Measurements from ENCODE around the gene PHF2.
A peak's percentile ranks its signal among the peaks of the same experiment; 100 is the strongest.

The PHF2 gene

GRCh38 chr9:93558503-93558902 is 17.9 kb upstream of the PHF2 start:
- Mint-ChIP-seq H3K4me1 (ENCODE audit: low read depth) (no peaks in the 10 kb centered on the region), H3K9me3 (ENCODE audit: low read depth) (no peaks in the 10 kb centered on the region), H3K36me3 (peaks cover 3% of the 10 kb centered on the region), H3K27me3 (no peaks in the 10 kb centered on the region), H3K4me3 (no peak overlapping the region), H3K27ac (no peak overlapping the region)

GRCh38 chr9:93560991-93561390 is 15.4 kb upstream of the PHF2 start:
- Mint-ChIP-seq H3K4me1 (ENCODE audit: low read depth) (peaks cover 7% of the 10 kb centered on the region), H3K27ac (no peak overlapping the region), H3K27me3 (no peaks in the 10 kb centered on the region), H3K9me3 (ENCODE audit: low read depth) (no peaks in the 10 kb centered on the region), H3K4me3 (no peak overlapping the region), H3K36me3 (peaks cover 3% of the 10 kb centered on the region)

GRCh38 chr9:93562157-93562556 is 14.2 kb upstream of the PHF2 start:
- peaks cover 3% of the 10 kb centered on the region for H3K36me3 Mint-ChIP-seq
- H3K27ac Mint-ChIP-seq: no peak overlapping the region
- H3K4me1 Mint-ChIP-seq (ENCODE audit: low read depth): peaks cover 11% of the 10 kb centered on the region
- no peak overlapping the region for H3K4me3 Mint-ChIP-seq
- no peaks in the 10 kb centered on the region for H3K9me3 Mint-ChIP-seq (ENCODE audit: low read depth)
- no peaks in the 10 kb centered on the region for H3K27me3 Mint-ChIP-seq

GRCh38 chr9:93565089-93565488 is 11.3 kb upstream of the PHF2 start:
- H3K4me1 Mint-ChIP-seq (ENCODE audit: low read depth): peaks cover 19% of the 10 kb centered on the region
- no peak overlapping the region for H3K4me3 Mint-ChIP-seq
- peaks cover 2% of the 10 kb centered on the region for H3K36me3 Mint-ChIP-seq
- H3K27me3 Mint-ChIP-seq: no peaks in the 10 kb centered on the region
- no peak overlapping the region for H3K27ac Mint-ChIP-seq
- no peaks in the 10 kb centered on the region for H3K9me3 Mint-ChIP-seq (ENCODE audit: low read depth)

- H3K27me3 Mint-ChIP-seq: no peaks in the 10 kb centered on the region
- peaks cover 4% of the 10 kb centered on the region for H3K36me3 Mint-ChIP-seq
- H3K9me3 Mint-ChIP-seq (ENCODE audit: low read depth): no peaks in the 10 kb centered on the region
Measured at GRCh38 chr9:93566408-93567270, 9.7 kb upstream of the PHF2 start.

GRCh38 chr9:93567271-93567959 is 9.0 kb upstream of the PHF2 start:
- H3K36me3 Mint-ChIP-seq: peaks cover 3% of the 10 kb centered on the region
- H3K27ac Mint-ChIP-seq: peak overlapping the region; percentile 95
- peaks cover 19% of the 10 kb centered on the region for H3K4me1 Mint-ChIP-seq (ENCODE audit: low read depth)
- no peaks in the 10 kb centered on the region for H3K9me3 Mint-ChIP-seq (ENCODE audit: low read depth)
- H3K27me3 Mint-ChIP-seq: no peaks in the 10 kb centered on the region
- peak overlapping the region; percentile 87 for H3K4me3 Mint-ChIP-seq

More at GRCh38 chr9:93566408-93567270, 9.7 kb upstream of the PHF2 start:
- Mint-ChIP-seq H3K4me3 (peak overlapping the region; percentile 87), H3K4me1 (ENCODE audit: low read depth) (peaks cover 19% of the 10 kb centered on the region), H3K27ac (peak overlapping the region; percentile 95)

- Mint-ChIP-seq H3K27ac (no peak overlapping the region), H3K9me3 (ENCODE audit: low read depth) (no peaks in the 10 kb centered on the region), H3K27me3 (no peaks in the 10 kb centered on the region), H3K4me1 (ENCODE audit: low read depth) (peaks cover 19% of the 10 kb centered on the region), H3K4me3 (no peak overlapping the region), H3K36me3 (peaks cover 3% of the 10 kb centered on the region)
Measured at GRCh38 chr9:93568169-93568568, 8.2 kb upstream of the PHF2 start.

GRCh38 chr9:93569621-93570174 is 6.7 kb upstream of the PHF2 start:
- no peak overlapping the region for H3K4me3 Mint-ChIP-seq
- H3K9me3 Mint-ChIP-seq (ENCODE audit: low read depth): no peaks in the 10 kb centered on the region
- peaks cover 25% of the 10 kb centered on the region for H3K4me1 Mint-ChIP-seq (ENCODE audit: low read depth)
- no peak overlapping the region for H3K27ac Mint-ChIP-seq
- H3K27me3 Mint-ChIP-seq: no peaks in the 10 kb centered on the region
- H3K36me3 Mint-ChIP-seq: peaks cover 3% of the 10 kb centered on the region

- Mint-ChIP-seq H3K36me3 (peaks cover 3% of the 10 kb centered on the region), H3K27me3 (no peaks in the 10 kb centered on the region), H3K27ac (no peak overlapping the region), H3K4me3 (no peak overlapping the region), H3K9me3 (ENCODE audit: low read depth) (no peaks in the 10 kb centered on the region), H3K4me1 (ENCODE audit: low read depth) (peaks cover 23% of the 10 kb centered on the region)
Measured at GRCh38 chr9:93572221-93572620, 4.2 kb upstream of the PHF2 start.

- H3K4me3 Mint-ChIP-seq: no peak overlapping the region
- H3K9me3 Mint-ChIP-seq (ENCODE audit: low read depth): no peaks in the 10 kb centered on the region
- H3K27ac Mint-ChIP-seq: no peak overlapping the region
- peaks cover 3% of the 10 kb centered on the region for H3K36me3 Mint-ChIP-seq
- peaks cover 21% of the 10 kb centered on the region for H3K4me1 Mint-ChIP-seq (ENCODE audit: low read depth)
- H3K27me3 Mint-ChIP-seq: no peaks in the 10 kb centered on the region
Measured at GRCh38 chr9:93572636-93573515, 3.5 kb upstream of the PHF2 start.

- peak overlapping the region; percentile 38 for H3K4me3 Mint-ChIP-seq
- H3K4me1 Mint-ChIP-seq (ENCODE audit: low read depth): peaks cover 26% of the 10 kb centered on the region
- no peaks in the 10 kb centered on the region for H3K9me3 Mint-ChIP-seq (ENCODE audit: low read depth)
- H3K27ac Mint-ChIP-seq: no peak overlapping the region
- H3K36me3 Mint-ChIP-seq: peaks cover 3% of the 10 kb centered on the region
- no peaks in the 10 kb centered on the region for H3K27me3 Mint-ChIP-seq
Measured at GRCh38 chr9:93573516-93573828, 2.9 kb upstream of the PHF2 start.

GRCh38 chr9:93574091-93574899 is 2.1 kb upstream of the PHF2 start:
- Mint-ChIP-seq H3K9me3 (ENCODE audit: low read depth) (no peaks in the 10 kb centered on the region), H3K4me3 (peak overlapping the region; percentile 79), H3K27me3 (no peaks in the 10 kb centered on the region), H3K36me3 (peaks cover 3% of the 10 kb centered on the region), H3K27ac (peak overlapping the region; percentile 54), H3K4me1 (ENCODE audit: low read depth) (peaks cover 33% of the 10 kb centered on the region)

- peak overlapping the region; percentile 82 for H3K27ac Mint-ChIP-seq
- H3K9me3 Mint-ChIP-seq (ENCODE audit: low read depth): no peaks in the 10 kb centered on the region
- H3K4me3 Mint-ChIP-seq: peak overlapping the region; percentile 85
- peaks cover 37% of the 10 kb centered on the region for H3K4me1 Mint-ChIP-seq (ENCODE audit: low read depth)
- H3K36me3 Mint-ChIP-seq: peaks cover 3% of the 10 kb centered on the region
- no peaks in the 10 kb centered on the region for H3K27me3 Mint-ChIP-seq
Measured at GRCh38 chr9:93574900-93575795, 1.2 kb upstream of the PHF2 start.
